ENCODE measurements around the gene GRM2. TPM values are rescaled to one million over a fixed set of nuclear protein-coding genes. Genes with fewer than 3 reads are reported as not detected.

The GRM2 gene
- total RNA-seq, 1 donor from 2014 or later: 0.41 TPM

DNA sequence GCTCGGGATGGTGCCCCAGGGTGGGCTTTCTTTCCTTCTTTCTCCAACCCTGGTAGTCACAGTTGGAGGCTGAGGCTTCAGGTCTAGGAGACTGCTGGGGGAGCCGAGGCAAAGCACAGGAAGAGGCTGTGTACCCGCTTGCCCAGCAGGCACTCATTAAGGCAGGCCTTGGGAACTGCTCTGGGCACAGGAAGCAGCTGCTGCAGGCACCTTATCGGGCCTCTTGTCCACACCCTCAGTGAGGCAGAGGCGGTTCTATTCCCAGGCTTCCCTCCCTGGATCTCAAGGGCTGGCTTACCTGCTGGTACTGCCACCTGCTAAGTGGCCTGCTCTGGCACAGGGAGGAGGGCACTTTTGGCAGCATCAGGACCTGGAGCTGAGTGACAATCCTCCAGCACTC lies 15.8 kb upstream of the GRM2 start:
- H3K27me3 ChIP-seq (ENCODE audit: low read depth): no peaks in the 10 kb centered on the region
- TF ChIP-seq, protein P1, sequence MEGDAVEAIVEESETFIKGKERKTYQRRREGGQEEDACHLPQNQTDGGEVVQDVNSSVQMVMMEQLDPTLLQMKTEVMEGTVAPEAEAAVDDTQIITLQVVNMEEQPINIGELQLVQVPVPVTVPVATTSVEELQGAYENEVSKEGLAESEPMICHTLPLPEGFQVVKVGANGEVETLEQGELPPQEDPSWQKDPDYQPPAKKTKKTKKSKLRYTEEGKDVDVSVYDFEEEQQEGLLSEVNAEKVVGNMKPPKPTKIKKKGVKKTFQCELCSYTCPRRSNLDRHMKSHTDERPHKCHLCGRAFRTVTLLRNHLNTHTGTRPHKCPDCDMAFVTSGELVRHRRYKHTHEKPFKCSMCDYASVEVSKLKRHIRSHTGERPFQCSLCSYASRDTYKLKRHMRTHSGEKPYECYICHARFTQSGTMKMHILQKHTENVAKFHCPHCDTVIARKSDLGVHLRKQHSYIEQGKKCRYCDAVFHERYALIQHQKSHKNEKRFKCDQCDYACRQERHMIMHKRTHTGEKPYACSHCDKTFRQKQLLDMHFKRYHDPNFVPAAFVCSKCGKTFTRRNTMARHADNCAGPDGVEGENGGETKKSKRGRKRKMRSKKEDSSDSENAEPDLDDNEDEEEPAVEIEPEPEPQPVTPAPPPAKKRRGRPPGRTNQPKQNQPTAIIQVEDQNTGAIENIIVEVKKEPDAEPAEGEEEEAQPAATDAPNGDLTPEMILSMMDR (IDR thresholded peaks at IDR 0.05; ENCODE audit: borderline replicate concordance): no peak
- H3K4me3 ChIP-seq: no peak overlapping the region
- intact Hi-C loops (cut with micrococcal nuclease): no loop called here
- peak overlapping the region; percentile 58 for H3K27ac ChIP-seq (replicated peaks)
- no peaks in the 10 kb centered on the region for H3K9me3 ChIP-seq (replicated peaks)
- peaks cover 34% of the 10 kb centered on the region for H3K36me3 ChIP-seq
- DNase-seq: no peak
- peaks cover 55% of the 10 kb centered on the region for H3K4me1 ChIP-seq

DNA sequence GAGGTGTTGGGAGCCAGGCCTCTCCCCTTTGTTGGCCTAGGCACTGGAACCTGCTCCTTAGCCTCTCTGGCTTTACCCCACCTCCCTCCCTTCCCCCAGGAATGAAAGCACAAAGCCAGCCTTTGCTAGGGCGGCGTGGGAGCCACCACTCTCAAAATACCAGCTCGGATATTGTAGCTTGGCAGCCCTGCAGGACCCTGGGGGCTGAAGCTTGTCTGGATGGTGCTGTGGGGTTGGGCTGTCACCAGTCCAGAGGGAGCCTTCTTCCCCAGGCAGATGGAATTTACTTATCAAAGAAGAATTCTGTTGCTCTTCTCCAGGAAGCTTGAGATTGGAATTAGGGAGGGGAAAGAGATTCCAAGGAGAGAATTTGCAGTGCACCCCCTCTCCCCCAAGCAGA lies 14.9 kb upstream of the GRM2 start:
- Histone ChIP-seq H3K27me3 (ENCODE audit: low read depth) (no peaks in the 10 kb centered on the region), H3K9me3 (replicated peaks) (no peaks in the 10 kb centered on the region), H3K36me3 (peaks cover 40% of the 10 kb centered on the region), H3K27ac (replicated peaks) (no peak overlapping the region), H3K4me1 (peaks cover 46% of the 10 kb centered on the region), H3K4me3 (no peak overlapping the region)
- TF ChIP-seq, protein P1 (IDR thresholded peaks at IDR 0.05; ENCODE audit: borderline replicate concordance): no peak
- intact Hi-C loops (cut with micrococcal nuclease): no loop called here
- DNase-seq: no peak

- peaks cover 50% of the 10 kb centered on the region for H3K36me3 ChIP-seq
- no peak overlapping the region for H3K27ac ChIP-seq (replicated peaks)
- no peak for DNase-seq
Measured at GRCh38 chr3:51692980-51693395, 13.9 kb upstream of the GRM2 start.

GRCh38 chr3:51696954-51697353 lies 9.9 kb upstream of the GRM2 start:
- no peak overlapping the region for H3K27ac ChIP-seq (replicated peaks)
- TF ChIP-seq, protein P1 (IDR thresholded peaks at IDR 0.05; ENCODE audit: borderline replicate concordance): no peak
- no peak for DNase-seq
- H3K4me1 ChIP-seq: peaks cover 23% of the 10 kb centered on the region
- H3K4me3 ChIP-seq: no peak overlapping the region
- no peaks in the 10 kb centered on the region for H3K27me3 ChIP-seq (ENCODE audit: low read depth)
- no peaks in the 10 kb centered on the region for H3K9me3 ChIP-seq (replicated peaks)
- H3K36me3 ChIP-seq: peaks cover 68% of the 10 kb centered on the region
- intact Hi-C loops (cut with micrococcal nuclease): no loop called here

More at GRCh38 chr3:51692980-51693395, 13.9 kb upstream of the GRM2 start:
- TF ChIP-seq, protein P1 (IDR thresholded peaks at IDR 0.05; ENCODE audit: borderline replicate concordance): no peak
- Histone ChIP-seq H3K9me3 (replicated peaks) (no peaks in the 10 kb centered on the region), H3K4me1 (peaks cover 42% of the 10 kb centered on the region), H3K27me3 (ENCODE audit: low read depth) (no peaks in the 10 kb centered on the region), H3K4me3 (no peak overlapping the region)
- intact Hi-C loops (cut with micrococcal nuclease): no loop called here

DNA sequence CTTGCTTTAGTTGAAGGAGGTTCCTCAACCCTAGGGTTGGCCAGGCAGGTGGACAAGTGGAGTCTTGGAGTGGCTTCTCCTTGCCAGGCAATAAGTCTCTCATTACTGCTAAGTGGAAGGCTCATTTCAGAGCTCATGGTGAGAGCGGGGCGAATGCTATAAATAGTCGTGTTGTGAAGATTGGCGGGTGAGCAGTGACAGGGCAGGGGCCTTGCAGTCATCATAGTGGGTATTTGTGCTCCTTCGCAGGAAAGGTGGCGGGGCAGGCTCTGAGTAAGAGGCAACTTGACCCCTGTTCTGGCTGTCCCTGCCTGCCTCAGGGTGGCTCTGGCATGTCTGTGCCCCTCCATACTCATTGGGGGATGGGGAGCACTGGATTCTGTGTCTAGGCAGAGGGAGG lies 8.7 kb upstream of the GRM2 start:
- Histone ChIP-seq H3K27me3 (ENCODE audit: low read depth) (no peaks in the 10 kb centered on the region), H3K4me1 (peaks cover 23% of the 10 kb centered on the region), H3K4me3 (no peak overlapping the region), H3K9me3 (replicated peaks) (no peaks in the 10 kb centered on the region), H3K36me3 (peaks cover 69% of the 10 kb centered on the region), H3K27ac (replicated peaks) (no peak overlapping the region)
- TF ChIP-seq, protein P1 (IDR thresholded peaks at IDR 0.05; ENCODE audit: borderline replicate concordance): no peak
- intact Hi-C loops (cut with micrococcal nuclease): no loop called here
- no peak for DNase-seq

- H3K9me3 ChIP-seq (replicated peaks): no peaks in the 10 kb centered on the region
- DNase-seq: no peak
- TF ChIP-seq, protein P1 (IDR thresholded peaks at IDR 0.05; ENCODE audit: borderline replicate concordance): no peak
- no peaks in the 10 kb centered on the region for H3K27me3 ChIP-seq (ENCODE audit: low read depth)
- intact Hi-C loops (cut with micrococcal nuclease): no loop called here
- H3K4me3 ChIP-seq: no peak overlapping the region
- peaks cover 23% of the 10 kb centered on the region for H3K4me1 ChIP-seq
- no peak overlapping the region for H3K27ac ChIP-seq (replicated peaks)
- H3K36me3 ChIP-seq: peaks cover 83% of the 10 kb centered on the region
Measured at GRCh38 chr3:51700403-51700802, 6.5 kb upstream of the GRM2 start.
